Neural cell (in vitro differentiated cells): Measurements from ENCODE around the gene ANKRD40.

Source experiments
- EZH2 ChIP-seq: fragments of 200-600, 300-800 bp; shearing (Covaris generic), sonication (generic); IDR thresholded peaks from 2 replicates; pipeline ENCODE4 v1.6.1; 2014; ENCODE audit warnings: antibody characterized with exemption, low read length, borderline replicate concordance, mild to moderate bottlenecking; ENCODE audit not compliant: insufficient read depth, poor library complexity, severe bottlenecking
- POLR2AphosphoS5 ChIP-seq: IDR thresholded peaks from 2 replicates; pipeline ENCODE4 v1.6.1; 2012
- TF ChIP-seq, protein P1 (sequence below): fragments of 450-650 bp; IDR thresholded peaks from 2 replicates; pipeline ENCODE4 v1.5.1; 2014; ENCODE audit warnings: antibody characterized with exemption, mild to moderate bottlenecking, moderate library complexity; ENCODE audit not compliant: poor library complexity, severe bottlenecking

DNA sequence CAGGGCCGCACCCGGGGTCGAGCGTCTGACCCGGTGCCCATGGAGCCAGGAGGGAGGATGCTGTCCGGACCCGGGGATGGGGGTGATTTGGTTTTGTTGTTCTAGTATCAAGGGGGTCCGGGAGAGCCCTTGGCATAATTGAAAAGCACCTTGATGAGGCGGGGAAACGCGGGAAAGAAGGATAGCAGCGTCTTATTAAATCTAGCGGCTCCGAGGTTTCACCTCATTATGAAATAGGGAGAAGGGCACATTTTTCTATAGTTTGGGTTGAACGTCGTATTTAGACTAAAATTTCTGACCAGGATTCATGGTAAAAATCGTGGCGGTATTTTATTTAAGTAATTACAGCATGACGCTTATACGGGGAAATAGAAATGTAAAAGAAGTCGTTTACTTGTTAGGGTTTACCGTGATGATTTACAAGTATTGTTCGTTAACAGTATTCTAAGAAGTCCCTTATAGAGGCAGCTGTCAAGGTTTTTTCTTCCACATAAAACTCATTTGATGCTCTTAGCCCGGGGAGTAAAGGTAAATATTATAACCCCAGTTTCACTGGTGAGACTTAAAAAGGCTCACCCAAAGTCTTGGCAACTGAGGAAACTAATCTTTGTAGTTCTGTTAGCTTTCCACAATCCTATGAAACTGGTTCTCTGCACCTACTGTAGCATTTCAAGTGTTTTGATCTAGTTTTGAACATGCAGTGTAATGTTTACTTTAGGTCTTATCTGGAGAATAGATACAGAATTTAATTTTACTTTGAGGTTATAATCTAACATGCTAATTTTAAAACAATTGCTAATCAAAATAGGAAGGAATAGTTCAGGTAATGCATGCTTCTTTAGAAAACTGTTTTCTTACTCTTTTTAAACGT lies 12.4 kb upstream of the ANKRD40 start:
- no peak for TF ChIP-seq EZH2
- no peak for TF ChIP-seq POLR2AphosphoS5
- TF ChIP-seq, protein P1, sequence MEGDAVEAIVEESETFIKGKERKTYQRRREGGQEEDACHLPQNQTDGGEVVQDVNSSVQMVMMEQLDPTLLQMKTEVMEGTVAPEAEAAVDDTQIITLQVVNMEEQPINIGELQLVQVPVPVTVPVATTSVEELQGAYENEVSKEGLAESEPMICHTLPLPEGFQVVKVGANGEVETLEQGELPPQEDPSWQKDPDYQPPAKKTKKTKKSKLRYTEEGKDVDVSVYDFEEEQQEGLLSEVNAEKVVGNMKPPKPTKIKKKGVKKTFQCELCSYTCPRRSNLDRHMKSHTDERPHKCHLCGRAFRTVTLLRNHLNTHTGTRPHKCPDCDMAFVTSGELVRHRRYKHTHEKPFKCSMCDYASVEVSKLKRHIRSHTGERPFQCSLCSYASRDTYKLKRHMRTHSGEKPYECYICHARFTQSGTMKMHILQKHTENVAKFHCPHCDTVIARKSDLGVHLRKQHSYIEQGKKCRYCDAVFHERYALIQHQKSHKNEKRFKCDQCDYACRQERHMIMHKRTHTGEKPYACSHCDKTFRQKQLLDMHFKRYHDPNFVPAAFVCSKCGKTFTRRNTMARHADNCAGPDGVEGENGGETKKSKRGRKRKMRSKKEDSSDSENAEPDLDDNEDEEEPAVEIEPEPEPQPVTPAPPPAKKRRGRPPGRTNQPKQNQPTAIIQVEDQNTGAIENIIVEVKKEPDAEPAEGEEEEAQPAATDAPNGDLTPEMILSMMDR = no peak
